ENCODE data around the gene CEBPB. TPM values are rescaled to one million over a fixed set of nuclear protein-coding genes. Genes with fewer than 3 reads are reported as not detected.
"Not testable (repeated sequence)": the region's sequence is repeated elsewhere in the genome, so short reads cannot be mapped to it uniquely, and the experiment has no call there.

Gene CEBPB
- total RNA-seq, 1 experiment from 2014 or later: 183 TPM

GRCh38 chr20:50153500-50154377 lies 36.9 kb upstream of the CEBPB start, which contains the start of gene PEDS1:
Gene PEDS1 (minus strand): TSS chr20:50153723. CDS start chr20:50153637, 86 bp downstream.
- intact Hi-C loops (cut with micrococcal nuclease; ENCODE audit: unreplicated experiment): loop anchor here (1.0 to 5.0 kb wide), 3 partner anchors 13 to 176 kb away; no protein-coding TSS in a partner anchor

GRCh38 chr20:50161494-50161893 lies 29.1 kb upstream of the CEBPB start:
- H3K4me3 ChIP-seq (ENCODE audit: low read depth, low read length); H3K9me3 ChIP-seq; DNase-seq; H3K36me3 ChIP-seq (ENCODE audit: control insufficient read depth, insufficient read depth, low read length); H3K27me3 ChIP-seq (replicated peaks; ENCODE audit: control insufficient read depth, insufficient read depth, low read length); intact Hi-C loops (cut with micrococcal nuclease; ENCODE audit: unreplicated experiment); H3K9me3 Mint-ChIP-seq (ENCODE audit: unreplicated experiment); BruUV-seq (replicated peaks); H3K27ac Mint-ChIP-seq (ENCODE audit: unreplicated experiment); H3K27me3 Mint-ChIP-seq (ENCODE audit: insufficient read depth, unreplicated experiment); H3K4me3 Mint-ChIP-seq (ENCODE audit: unreplicated experiment): not testable (repeated sequence)
- H3K4me1 Mint-ChIP-seq (ENCODE audit: low read depth, unreplicated experiment): peaks cover 19% of the 10 kb centered on the region
- POLR2A ChIA-PET: interaction anchor here (0.9 kb wide), 1 partner anchor 10 kb away, joined by 10 read pairs; no protein-coding TSS in a partner anchor
- CTCF ChIA-PET: interaction anchor here (1.0 kb wide), 1 partner anchor 28 kb away, joined by 3 read pairs; no protein-coding TSS in a partner anchor
- peaks cover 34% of the 10 kb centered on the region for H3K4me1 ChIP-seq
- H3K36me3 Mint-ChIP-seq (ENCODE audit: insufficient read depth, unreplicated experiment): peaks cover 11% of the 10 kb centered on the region

More at GRCh38 chr20:50153500-50154377, 36.9 kb upstream of the CEBPB start, which contains the start of gene PEDS1:
- Mint-ChIP-seq H3K36me3 (ENCODE audit: insufficient read depth, unreplicated experiment) (peaks cover 53% of the 10 kb centered on the region), H3K9me3 (ENCODE audit: unreplicated experiment) (no peaks in the 10 kb centered on the region), H3K27ac (ENCODE audit: unreplicated experiment) (peak within 1 kb of the TSS; percentile 91), H3K4me1 (ENCODE audit: low read depth, unreplicated experiment) (peaks cover 45% of the 10 kb centered on the region), H3K4me3 (ENCODE audit: unreplicated experiment) (peak within 1 kb of the TSS; percentile 82), H3K27me3 (ENCODE audit: insufficient read depth, unreplicated experiment) (no peaks in the 10 kb centered on the region)
- CTCF ChIA-PET: interaction anchor here (0.7 to 5.7 kb wide), 18 partner anchors 14 to 641 kb away, joined by 3 to 106 read pairs (median 6); partner anchors contain the start of genes BCAS4 and UBE2V1
- Histone ChIP-seq H3K9me3 (no peaks in the 10 kb centered on the region), H3K27me3 (replicated peaks; ENCODE audit: control insufficient read depth, insufficient read depth, low read length) (no peaks in the 10 kb centered on the region), H3K4me1 (peaks cover 32% of the 10 kb centered on the region), H3K4me3 (ENCODE audit: low read depth, low read length) (peak within 1 kb of the TSS; percentile 96), H3K36me3 (ENCODE audit: control insufficient read depth, insufficient read depth, low read length) (0 out of 2 replicates have a peak, but pooled peaks cover 2% of the 10 kb centered on the region)
- BruUV-seq (replicated peaks): TSS peak; percentile 97
- TF ChIP-seq, protein P1, sequence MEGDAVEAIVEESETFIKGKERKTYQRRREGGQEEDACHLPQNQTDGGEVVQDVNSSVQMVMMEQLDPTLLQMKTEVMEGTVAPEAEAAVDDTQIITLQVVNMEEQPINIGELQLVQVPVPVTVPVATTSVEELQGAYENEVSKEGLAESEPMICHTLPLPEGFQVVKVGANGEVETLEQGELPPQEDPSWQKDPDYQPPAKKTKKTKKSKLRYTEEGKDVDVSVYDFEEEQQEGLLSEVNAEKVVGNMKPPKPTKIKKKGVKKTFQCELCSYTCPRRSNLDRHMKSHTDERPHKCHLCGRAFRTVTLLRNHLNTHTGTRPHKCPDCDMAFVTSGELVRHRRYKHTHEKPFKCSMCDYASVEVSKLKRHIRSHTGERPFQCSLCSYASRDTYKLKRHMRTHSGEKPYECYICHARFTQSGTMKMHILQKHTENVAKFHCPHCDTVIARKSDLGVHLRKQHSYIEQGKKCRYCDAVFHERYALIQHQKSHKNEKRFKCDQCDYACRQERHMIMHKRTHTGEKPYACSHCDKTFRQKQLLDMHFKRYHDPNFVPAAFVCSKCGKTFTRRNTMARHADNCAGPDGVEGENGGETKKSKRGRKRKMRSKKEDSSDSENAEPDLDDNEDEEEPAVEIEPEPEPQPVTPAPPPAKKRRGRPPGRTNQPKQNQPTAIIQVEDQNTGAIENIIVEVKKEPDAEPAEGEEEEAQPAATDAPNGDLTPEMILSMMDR (IDR thresholded peaks at IDR 0.05; ENCODE audit: insufficient read depth in 1 of 2, low read depth in 1 of 2, low read length in 1 of 2, severe bottlenecking in 1 of 2, unreplicated experiment in 1 of 2): peak; percentile 0 to 5
- POLR2A ChIA-PET: interaction anchor here (0.6 to 3.9 kb wide), 26 partner anchors 9 to 238 kb away, joined by 3 to 142 read pairs (median 5); partner anchors contain the start of gene UBE2V1
- peak; percentile 95 to 99 for DNase-seq

- Histone ChIP-seq H3K9me3 (no peaks in the 10 kb centered on the region), H3K27me3 (replicated peaks; ENCODE audit: control insufficient read depth, insufficient read depth, low read length) (no peaks in the 10 kb centered on the region), H3K4me1 (peaks cover 42% of the 10 kb centered on the region), H3K36me3 (ENCODE audit: control insufficient read depth, insufficient read depth, low read length) (no peaks in the 10 kb centered on the region), H3K4me3 (ENCODE audit: low read depth, low read length) (no peak overlapping the region)
- TF ChIP-seq, protein P1 (IDR thresholded peaks at IDR 0.05; ENCODE audit: insufficient read depth in 1 of 2, low read depth in 1 of 2, low read length in 1 of 2, severe bottlenecking in 1 of 2, unreplicated experiment in 1 of 2): no peak
- no peak for DNase-seq
- POLR2A ChIA-PET: interaction anchor here (2.1 kb wide), 1 partner anchor 10 kb away, joined by 10 read pairs; the partner anchor contains the start of gene PEDS1
- H3K4me3 Mint-ChIP-seq (ENCODE audit: unreplicated experiment): no peak overlapping the region
- BruUV-seq (replicated peaks): no TSS peak
- no peaks in the 10 kb centered on the region for H3K27me3 Mint-ChIP-seq (ENCODE audit: insufficient read depth, unreplicated experiment)
- H3K27ac Mint-ChIP-seq (ENCODE audit: unreplicated experiment): peak overlapping the region; percentile 20
- peaks cover 19% of the 10 kb centered on the region for H3K4me1 Mint-ChIP-seq (ENCODE audit: low read depth, unreplicated experiment)
- H3K36me3 Mint-ChIP-seq (ENCODE audit: insufficient read depth, unreplicated experiment): peaks cover 11% of the 10 kb centered on the region
- no peaks in the 10 kb centered on the region for H3K9me3 Mint-ChIP-seq (ENCODE audit: unreplicated experiment)
- CTCF ChIA-PET: no interaction called here
- intact Hi-C loops (cut with micrococcal nuclease; ENCODE audit: unreplicated experiment): no loop called here
Measured at GRCh38 chr20:50163570-50164317, 26.9 kb upstream of the CEBPB start.

All from Caco-2 (cell line).